HG03135 (cell line): Measurements from ENCODE around the gene DIP2C.
"Not testable (repeated sequence)": the region's sequence is repeated elsewhere in the genome, so short reads cannot be mapped to it uniquely, and the experiment has no call there.

Source experiments
- ATAC-seq: cut with Tn5 transposase; IDR thresholded peaks from one replicate; pipeline ENCODE4 v1.9.1; 2021; ENCODE audit warnings: mild to moderate bottlenecking, moderate library complexity; ENCODE audit not compliant: unreplicated experiment

The DIP2C gene

GRCh38 chr10:584497-585290, 104.8 kb downstream of the DIP2C start:
- not testable (repeated sequence) for ATAC-seq

- ATAC-seq, result no peak
Observed at GRCh38 chr10:583433-583832, 106.0 kb downstream of the DIP2C start.

DNA sequence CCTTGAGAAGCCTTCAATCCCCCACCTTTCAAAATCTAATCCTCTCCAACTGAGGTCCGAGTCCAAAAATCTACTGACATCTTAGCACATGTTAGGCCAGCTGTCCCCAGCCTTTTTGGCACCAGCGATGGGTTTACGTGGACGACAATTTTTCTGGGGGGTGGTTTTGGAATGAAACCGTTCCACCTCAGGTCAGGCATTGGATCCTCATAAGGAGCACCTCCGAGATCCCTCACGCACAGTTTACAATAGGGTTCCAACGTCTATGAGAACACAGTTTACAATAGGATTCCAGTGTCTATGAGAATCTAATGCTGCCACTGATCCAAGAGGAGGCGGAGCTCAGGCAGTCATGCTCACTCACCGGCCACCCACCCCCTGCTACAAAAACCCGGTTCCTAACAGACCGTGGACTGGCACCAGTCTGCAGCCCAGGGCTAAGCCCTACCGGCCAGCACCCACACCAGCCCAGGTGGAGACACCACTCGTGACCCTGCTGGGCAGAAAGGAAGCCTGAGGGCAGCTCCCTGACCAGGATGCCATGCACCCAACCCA, 107.6 kb downstream of the DIP2C start:
- ATAC-seq, result no peak

DNA sequence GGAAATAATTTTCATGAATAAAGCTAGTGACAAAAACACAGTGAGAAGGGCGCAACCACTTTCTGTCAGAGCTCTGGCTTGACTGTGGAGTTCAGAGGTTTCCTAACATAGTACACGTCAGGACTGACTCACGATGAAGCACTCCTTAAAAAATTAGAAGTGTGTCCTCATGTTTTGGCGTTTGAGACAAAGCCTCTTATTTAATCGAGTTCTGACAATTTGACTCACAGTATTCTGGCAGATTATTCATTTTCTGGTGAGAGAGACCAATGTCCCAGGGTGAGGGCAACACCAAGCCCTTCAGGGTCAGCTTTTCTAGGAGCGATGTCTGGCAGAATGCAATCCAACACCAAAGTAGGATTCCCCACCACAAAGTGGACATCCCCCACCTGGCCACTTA, 108.7 kb downstream of the DIP2C start:
- no peak for ATAC-seq

GRCh38 chr10:576130-576465, 113.4 kb downstream of the DIP2C start:
- ATAC-seq, result no peak

DNA sequence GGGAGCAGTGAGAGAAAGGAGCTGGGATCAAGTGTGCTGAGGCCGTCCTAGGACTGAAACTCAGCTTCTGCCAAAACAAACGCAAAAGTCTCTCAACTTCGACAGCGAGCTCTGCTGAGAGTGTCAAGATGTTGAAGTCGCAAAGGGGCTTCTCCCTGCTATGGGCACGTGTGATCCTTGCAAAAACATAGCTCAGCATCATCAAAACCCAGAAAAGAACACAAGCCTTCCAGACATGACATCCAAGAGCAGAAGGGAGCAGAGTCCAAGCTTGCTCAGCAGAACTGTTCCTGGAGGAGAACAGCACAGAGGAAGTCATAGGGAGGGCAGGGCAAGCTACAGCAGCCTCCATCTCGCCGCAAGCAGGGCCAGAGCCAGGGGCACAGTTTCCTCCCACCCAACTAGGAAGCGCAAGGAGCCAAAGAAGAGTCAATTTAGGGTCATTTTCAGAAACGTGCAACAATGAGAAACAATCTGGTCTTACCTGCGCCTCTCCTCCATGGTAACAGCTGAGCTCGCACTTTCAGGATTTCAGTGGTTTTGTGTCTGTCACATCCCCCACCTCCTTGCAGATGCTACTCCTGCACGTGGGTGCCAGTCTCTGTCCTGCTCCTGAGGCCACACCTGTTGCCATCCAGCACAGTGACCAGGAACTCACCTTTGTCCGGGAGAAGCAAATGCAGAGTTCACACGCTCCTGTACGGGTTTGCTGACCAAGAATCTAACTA, 113.9 kb downstream of the DIP2C start:
- no peak for ATAC-seq

DNA sequence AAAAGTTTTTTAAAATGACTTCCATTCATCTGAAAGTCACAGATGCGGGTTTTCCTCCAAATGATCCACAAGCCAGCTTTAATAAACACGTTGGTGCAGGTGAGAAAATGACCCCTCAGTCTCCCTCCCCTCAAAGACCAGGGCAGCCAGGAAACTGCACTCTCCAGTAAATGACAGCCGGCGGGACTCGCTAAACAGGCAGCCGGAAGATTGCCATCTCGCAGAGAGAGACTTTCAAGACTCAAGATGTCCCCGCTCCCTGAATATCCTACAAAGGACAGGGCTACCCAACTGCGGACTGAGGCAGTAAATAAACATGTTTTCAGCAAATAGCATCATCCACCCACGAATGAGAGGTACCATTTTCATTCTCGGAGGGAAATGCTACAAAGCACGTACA, 116.8 kb downstream of the DIP2C start:
- ATAC-seq, result no peak

- ATAC-seq, result no peak
Observed at GRCh38 chr10:571688-572451, 117.6 kb downstream of the DIP2C start.

DNA sequence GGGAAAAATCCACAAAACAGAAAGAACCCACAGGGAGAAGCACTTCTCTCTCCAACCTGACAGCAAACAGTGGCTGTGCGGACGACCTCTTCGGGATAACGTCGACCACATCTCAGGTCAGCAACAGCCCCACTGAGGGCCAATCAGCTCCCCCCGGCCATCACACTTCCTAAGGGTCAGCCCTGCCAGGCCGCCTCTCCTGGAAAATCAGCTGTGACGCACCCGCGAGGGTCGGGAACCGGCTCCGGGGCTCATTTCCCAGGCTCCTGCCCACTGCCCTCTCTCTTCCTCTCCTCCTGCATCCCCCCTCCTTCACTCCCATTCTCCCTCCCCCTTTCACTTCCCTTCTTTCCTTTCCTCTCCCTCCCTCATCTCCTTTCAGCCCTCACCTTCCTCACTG, 118.3 kb downstream of the DIP2C start:
- ATAC-seq, result no peak

DNA sequence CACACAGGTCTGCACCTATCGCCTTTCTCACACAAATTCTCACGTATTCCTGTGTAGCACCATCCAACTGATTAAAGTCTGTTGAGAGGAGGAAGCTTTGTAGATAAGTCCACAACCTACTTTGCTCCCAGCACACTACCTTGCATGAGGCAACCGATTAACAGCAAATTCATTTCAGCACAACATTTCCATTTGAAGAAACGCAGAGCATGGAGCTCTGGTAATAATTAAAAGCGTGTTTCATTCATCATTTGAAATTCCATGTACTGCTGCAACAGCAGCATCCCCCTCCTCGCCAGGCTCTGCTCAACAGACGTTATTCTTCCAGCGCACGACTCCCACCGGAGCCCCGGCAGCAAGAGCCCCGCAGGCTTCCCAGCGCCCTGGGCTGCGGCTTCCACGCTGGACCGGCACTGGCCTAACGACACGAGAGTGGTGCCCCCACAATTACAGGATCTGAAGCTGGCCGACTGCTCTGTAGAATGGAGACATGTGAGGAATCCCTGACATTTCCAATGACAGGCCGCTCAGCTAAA, 118.8 kb downstream of the DIP2C start:
- ATAC-seq, result no peak

GRCh38 chr10:569961-570627, 119.4 kb downstream of the DIP2C start:
- no peak for ATAC-seq

DNA sequence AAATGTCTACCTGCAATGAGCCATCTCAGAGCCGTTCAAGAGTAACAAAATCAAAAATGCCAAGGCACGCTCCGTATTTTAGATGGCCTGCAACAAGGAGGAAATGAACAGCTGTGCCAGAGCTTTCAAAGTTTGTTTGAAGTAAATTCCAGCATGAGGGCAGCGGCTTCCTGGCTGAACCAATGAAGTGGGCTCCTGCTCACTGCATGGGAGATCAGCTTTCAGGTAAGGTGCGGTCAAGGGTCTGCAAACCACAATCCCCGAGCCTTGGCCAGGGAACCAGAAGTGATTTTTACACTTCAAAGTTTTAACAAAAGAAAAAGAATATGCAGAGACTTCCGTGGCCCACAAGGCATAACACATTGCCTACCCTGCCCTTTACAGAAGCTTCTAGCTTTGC, 120.6 kb downstream of the DIP2C start:
- ATAC-seq, result no peak

DNA sequence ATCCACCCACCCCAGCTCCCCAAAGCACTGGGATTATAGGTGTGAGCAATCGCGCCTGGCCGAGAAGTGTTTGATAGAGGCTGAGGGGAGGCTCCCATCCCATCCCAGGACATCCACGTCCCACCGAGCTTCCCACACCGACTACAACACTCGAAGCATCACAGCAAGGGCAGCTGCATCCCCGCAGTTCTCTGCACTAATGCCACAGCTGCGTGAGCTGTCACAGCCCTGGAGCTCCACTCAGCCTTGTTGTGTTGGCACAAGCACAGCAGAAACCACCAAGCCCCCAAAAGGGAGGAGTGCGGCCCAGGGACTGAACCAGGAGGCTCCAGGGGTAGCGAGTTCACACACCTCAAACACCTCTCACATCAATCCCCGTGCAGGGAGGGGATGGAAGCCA, 121.6 kb downstream of the DIP2C start:
- no peak for ATAC-seq

DNA sequence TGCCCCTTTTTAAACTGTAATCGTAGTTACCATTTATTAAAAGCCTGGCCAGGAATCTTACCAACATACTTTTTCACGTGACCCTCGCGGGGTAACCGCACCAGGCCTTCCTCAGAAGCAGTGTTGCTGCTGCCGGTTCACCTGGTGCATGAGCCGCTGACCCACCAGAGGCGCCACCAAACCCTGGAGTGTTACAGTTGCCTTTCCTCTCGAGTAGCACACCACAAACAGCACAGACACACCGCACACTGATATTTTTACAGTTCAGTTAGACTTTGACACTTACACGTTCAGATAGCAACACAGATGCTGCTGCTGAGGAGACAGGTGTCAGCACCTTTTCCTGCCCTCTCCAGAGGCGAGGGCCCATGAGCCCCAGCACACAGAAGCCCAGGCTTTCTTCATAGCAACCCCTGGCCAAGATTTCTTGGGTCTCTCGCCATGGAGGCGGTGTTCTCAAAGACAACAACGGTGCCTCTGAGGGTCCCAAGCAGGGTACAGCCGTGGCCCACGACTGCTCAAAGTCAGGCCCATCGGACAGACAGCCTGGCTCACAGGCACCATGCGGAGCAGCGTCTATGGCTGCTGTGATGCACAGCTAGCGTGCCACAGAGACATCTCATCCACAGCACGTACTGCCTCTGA, 123.1 kb downstream of the DIP2C start:
- ATAC-seq, result no peak

GRCh38 chr10:565676-566075, 123.8 kb downstream of the DIP2C start:
- no peak for ATAC-seq

DNA sequence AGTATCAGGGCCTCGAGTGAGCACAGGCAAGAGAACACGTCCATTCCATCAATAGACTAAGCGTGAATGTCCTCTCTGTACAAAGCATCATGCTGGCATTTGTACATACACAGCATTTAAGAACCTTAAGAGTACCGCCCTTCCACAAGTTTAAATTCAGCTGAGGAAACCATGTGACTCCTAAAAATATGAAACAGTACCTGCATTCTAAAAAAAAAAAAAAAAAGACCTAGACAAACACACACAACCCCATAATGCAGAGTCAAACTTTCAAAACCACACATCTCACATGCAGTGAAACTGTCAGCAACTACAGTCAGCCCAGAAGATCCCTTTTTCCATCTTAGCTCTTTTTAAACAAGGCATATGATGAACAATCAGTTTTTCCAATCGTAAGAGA, 124.3 kb downstream of the DIP2C start:
- no peak for ATAC-seq

GRCh38 chr10:563827-564226, 125.6 kb downstream of the DIP2C start:
- ATAC-seq, result no peak

DNA sequence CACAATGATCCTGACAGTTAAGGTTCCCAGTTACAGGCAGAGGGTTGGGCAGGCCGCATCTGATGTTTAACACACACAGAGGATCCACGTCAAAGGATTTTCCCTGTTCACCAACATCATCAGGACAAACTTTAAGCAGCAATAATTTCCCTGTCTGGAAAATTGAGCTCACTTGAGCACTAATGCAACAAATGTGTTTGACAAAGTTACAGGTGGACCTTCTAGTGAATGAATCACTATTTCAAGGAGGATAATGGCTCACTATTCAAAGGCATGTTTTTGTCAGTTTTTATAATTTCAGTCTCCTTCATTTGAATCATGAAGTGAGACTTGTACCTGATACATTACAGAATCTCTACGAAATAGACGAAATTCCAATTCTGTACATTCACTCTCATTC, 127.3 kb downstream of the DIP2C start:
- no peak for ATAC-seq

DNA sequence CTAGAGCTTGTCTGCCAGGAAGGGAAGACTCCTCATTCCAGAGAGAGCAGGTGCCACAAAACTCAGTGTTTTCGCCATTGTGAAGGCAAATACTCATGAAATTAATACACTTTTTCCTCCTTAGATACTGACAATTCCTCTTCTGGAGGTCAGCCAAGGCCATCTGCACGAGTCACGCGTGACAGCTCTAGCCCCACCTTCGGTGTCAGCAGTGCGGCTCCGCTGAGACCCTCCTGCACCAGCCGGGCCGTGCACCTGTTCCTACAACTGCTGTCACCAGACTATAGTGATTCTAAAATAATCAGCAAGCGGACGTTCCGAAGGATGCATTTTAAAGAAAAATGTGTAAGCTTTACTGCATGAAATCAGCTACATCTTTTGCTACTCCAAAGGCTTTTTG, 127.7 kb downstream of the DIP2C start:
- ATAC-seq, result no peak

- no peak for ATAC-seq
Observed at GRCh38 chr10:560314-560992, 129.0 kb downstream of the DIP2C start.
